Suppressor macrophage (primary cell): ENCODE results near the gene NTN4.
A peak's percentile ranks its signal among the peaks of the same experiment; 100 is the strongest.

Source experiments
- DNase-seq, 4 experiments: peaks; one replicate each; pipeline ENCODE4 v3.0.0-alpha.2; 2020 to 2022

NTN4 gene

DNA sequence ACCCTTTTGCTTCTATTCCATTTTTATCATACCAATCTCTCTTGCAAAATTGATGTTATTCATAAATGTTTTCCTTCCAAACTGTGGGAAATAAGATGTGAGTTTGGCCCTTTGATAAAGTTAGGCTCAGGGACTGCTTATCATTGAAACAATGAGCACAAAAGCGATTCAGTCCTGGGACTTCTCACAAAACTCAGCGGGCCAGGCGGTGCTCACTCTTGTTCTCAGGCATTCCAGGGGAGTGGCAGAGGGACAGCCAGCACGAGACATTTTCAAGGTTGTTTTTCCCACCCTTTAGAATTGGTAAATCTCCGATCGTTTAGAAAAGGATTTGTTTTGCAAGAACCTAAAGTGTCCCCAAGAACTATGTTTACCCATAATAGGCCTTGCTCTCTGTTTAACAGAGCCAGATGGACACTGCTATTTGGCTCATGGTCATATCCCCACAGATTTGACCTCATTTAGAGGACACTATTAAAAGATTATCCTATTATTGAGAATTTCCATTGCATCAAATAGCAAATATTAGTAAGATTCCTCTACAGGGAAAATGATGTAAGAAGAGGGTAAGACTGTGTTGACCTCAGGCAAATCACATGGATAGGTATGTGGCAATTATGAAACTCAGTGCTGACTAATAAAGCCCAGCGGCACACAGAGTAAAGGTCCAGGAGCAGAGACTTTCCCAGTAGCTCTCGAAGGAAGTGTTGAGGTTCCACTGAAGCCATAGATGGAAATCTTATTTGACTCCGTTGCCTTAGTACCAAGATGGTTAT, 136.6 kb downstream of the NTN4 start:
- DNase-seq, result peak in 2 of 4 experiments; percentile 20 to 28

DNA sequence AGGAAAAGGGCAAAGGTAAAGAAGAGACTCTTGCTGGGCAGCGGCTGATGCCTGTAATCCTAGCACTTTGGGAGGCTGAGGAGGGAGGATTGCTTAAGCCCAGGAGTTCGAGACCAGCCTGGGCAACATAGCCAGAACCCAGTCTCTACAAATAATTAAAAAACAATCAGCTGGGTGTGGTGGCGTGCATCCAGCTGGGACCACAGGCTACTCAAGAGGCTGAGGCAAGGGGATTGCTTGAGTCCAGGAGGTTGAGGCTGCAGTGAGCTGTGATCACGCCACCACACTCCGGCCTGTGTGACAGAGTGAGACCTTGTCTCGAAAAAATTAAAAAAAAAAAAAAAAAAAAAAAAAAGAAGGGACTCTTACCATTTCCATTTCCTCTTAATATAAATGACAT, 138.9 kb downstream of the NTN4 start:
- DNase-seq, result no peak

DNA sequence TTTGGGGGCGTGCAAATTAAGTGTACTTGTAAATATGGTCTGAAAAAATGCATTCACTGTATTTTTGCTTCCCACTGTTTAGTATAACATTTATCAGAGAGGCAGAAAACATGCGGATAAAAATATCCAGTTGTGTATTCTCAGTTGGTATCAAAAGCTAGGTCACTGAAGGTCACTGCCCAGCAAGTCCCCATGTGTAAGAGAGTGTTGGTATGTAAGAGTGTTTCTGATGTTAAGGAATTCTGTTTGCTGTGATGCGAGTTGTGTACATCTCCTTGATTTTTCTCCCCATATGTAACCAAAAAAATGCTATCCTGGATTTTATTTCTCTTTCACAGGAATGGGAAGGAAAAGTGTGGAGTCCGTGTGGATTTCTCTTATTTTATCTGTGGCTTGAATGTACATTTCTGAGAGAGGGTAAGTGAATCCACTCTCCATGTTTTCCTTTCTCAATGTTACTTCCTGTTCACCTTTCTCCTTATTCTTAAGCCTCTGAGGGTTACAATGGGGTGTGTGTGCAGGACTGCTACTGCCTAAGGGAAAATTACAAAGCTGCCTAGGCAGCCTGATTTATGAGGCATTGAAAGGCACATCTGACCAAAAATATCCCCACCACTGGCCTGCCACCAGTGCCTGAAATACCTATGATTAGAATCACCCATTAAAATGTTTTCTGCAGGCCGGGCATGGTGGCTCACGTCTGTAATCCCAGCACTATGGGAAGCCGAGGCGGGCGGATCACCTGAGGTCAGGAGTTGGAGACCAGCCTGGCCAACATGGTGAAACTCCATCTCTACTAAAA, 141.4 kb downstream of the NTN4 start:
- no peak for DNase-seq

DNA sequence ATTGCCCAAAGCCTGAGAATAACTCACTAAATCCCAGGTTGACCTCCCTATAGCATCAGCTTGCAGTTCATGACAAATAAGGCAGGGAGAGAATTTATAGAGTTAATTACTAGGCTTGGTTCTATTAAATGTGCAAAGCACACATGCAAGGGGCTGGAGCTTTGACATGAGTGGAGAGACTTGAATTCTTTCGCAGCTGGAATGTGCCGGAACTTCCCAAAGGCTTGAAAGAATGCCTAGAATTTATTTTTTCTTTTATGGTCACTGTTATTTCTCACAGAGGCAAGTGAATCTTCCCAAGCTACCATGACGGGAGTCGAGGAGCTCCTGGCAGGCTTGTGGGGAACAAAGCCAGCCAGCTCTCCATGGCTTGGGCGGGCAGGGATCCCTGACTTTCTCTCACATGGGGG, 143.8 kb downstream of the NTN4 start:
- no peak for DNase-seq

DNA sequence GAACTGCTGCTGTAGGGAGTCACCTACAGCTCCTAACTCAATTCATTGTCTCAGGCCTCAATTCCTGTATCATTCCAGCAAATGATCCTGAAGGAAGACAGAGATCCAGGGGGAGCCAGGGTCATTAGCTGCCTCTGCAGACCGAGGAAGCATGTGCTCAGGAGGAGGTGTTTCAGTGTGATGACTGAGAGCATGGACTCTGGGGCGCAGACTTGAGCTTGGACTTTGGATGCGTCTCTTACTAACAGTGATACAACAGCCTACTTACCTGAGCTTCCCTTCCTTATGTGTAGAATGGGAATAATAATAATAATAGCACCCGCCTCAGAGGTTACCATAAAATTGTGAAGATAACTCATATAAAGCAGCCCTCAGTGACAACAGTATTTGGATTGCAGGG, 147.3 kb downstream of the NTN4 start:
- DNase-seq, result no peak

DNA sequence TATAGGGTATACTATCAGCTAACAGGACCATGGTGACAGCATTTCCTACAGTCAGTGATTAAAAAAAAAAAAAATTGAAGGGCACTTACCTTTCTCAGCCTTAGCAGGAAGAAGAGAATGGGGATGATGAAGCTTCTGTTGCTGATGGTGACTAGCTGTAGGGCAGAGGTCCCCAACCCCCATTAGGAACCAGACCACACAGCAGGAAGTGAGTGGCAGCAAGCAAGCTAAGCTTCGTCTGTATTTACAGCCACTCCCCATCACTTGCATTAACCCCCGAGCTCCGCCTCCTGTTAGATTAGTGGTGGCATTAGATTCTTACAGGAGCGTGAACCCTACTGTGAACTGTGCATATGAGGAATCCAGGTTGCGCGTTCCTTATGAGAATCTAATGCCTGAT, 148.0 kb downstream of the NTN4 start:
- no peak for DNase-seq

DNA sequence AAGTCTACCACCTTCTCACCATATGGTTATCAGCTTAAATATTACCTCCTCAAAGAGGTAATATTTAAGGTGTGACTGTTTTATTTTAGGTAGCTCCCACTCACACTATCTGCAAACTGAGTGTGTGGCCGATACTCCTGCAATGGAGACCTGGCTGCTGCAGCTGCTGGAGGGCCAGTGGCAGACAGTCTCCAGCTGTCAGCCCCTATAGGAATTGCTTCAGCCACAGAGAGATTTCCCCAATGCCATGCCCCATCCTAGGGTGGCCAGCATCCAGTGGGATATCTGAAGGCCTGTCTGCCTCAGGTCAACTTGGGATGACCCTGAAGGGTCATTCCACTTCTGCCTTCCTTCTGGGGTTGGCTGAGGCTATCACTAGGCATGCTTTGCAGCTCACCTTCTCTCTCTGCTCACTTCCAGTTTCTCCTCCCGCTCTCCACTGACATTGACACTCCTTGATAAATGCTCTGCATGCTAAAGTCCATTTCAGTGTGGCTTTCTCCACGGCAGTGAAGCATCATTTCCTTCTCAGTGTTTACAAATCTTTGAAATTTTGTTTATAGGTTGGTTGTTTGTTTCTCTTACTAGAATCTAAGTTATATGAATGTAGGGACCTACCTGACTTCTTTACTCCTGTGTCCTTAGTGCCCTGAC, 149.1 kb downstream of the NTN4 start:
- no peak for DNase-seq

DNA sequence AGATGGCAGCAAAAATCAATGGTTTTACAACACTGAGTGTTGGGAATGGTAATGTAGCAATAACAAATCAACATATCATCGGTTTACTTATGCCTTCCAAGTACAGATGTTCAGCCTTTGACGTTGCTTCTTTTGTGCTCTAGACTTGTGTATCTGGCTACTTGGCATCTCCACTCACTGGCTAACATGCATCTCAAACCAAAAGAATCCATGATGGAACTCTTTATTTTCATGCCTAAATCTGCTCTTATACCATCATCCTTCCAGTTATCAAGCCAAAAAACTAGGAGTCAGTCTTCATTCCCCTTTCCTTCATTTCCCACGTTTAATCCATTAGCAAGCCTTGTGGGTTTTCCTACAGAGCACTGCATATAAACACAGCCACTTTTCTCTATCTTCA, 150.0 kb downstream of the NTN4 start:
- DNase-seq, result no peak

DNA sequence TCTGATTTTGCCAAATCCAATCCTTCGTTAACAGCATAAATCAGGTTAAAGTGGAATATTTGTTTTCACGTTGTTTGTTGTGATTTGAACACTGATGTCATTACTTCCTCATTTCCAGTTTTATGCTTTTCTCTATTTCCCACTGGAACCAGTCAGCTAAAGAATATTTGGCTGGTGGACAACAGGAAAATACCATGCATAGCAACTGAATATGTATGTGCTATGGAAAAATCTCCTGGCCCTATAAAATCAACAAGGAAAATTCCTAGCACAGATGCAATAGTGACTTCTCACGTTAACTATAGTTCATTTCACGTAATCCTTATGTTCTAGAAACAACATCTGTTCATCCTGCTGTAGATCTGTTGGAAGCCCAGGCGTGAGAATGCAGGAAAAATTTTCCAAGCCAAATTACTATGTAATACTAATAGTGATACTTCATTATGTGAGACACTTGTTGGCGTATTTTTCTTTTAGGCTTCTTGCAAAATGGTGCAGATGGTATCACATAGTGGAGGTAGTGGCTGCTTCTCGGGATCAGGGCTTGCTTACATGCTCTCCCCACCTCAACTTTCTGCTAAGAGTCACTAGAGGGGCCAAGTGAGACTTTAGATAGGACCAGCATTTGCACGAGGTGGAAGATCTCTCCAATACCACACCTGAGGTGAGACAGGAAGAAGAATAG, 153.0 kb downstream of the NTN4 start:
- no peak for DNase-seq

DNA sequence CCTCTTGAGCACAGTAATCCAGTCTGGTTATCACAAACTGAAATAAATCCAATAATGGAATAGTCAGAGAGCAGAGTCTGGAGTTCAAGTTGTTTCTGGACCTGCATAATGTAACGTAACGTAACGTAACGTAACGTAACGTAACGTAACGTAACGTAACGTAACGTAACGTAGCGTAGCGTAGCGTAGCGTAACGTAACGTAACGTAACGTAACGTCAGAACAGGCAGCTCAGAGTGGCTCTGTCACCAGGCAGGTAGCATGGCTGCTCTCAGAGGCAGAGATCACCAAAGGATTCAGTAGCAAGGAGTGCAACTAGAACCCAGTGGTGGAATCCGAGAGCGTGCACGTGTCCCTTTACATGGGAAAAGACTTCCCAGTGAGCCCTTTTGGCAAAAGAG, 153.6 kb downstream of the NTN4 start:
- DNase-seq, result no peak

DNA sequence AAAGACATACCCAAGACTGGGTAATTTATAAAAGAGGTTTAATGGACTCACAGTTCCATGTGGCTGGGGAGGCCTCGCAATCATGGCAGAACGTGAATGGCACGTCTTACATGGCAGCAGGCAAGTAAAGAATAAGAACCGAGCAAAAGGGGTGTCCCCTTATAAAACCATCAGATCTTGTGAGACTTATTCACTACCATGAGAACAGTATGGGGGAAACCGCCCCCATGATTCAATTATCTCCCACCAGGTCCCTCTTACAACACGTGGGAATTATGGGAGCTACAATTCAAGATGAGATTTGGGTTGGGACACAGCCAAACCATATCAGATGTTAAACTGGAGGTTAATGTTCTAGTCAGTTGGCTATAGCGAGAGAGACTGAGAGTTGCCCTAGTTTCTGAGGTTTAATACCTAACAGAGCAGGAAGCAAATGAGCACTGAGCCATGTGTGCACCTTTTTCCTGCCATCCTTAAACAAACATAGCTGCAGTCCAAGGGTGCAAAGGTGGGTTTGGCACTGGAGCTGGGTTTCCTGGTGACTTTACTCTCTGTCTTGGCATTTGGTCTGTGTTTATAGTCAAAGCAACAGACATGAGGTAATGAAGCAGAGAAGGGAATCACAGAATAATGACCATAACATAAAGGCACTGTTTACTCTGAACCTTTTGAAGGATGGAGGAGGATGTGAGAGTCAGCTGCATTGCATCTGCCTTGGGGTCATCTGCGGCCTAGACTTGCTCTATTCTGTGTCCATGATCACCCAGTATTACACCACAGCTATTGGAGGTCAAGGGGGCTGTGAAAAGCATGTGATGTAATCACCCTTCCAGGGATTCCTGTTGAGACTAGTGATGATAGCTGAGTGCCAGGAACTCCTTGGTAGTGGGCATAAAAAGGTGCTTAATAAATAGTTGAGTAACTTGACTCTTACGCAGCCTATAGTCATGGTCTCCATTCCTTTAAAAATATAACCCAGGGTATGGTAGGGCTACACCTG, 155.6 kb downstream of the NTN4 start:
- no peak for DNase-seq

DNA sequence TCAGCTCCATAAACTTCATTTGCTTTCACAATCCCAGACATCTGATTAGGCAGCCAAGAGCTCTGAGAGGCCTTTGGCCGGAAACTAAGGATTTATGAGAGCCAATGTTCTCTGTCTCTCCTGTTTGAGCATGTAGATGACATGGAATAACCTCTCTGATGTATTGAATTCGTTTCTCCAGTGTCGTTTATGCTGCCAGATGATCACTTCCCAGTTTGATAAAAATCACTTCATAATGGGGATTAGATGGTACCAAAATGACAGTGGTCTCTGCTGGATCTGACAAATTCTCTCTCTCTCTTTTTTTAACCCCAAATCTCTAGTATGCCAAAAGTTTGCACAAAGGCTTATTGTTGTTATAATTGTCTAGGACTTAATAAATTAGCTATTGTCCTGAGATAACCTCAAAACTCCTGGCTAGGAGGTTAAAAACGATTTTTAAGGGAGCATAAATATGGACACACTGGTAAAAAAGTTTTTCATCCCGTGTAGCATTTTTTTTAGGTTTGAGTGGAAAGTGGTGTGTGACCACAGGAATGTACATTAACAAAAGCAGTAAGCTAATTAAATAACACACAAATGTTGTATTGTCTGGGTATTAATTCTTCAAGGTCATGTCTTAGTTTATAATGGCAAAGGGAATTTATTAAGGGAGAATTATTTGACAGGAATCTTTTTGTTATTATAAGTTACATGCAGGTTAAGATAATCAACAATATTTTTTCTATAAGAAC, 156.7 kb downstream of the NTN4 start:
- DNase-seq, result no peak

DNA sequence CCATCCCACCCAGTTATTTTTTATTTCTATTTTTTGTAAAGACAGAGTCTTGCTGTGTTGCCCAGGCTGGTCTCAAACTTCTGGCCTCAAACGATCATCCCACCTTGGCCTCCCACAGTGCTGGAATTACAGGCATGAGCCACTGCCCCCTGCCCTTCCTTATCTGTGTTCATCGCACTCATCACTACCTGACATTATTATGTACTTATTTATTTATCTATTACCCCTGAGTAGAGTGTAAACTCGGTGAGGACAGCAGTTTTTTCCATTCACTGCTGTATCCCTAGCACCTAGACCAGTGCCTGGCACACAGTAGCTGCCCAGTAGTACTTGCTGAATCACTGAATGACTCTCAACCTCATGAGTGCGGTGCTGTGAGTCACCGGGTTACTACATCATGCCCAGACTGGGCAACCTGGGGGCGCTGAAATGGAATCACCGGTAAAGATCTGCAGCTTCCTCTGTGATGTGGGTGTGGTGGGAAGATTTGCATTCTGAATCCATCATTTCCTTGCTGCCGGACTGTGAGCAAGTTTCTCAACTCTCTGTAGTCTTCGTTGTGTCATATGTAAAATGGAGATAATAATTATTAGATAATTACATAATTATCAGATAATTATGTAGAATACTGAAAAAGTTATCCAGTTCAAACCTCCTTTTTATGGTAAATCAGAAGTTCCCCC, 157.4 kb downstream of the NTN4 start:
- peak; percentile 63 to 82 (median 74) for DNase-seq

DNA sequence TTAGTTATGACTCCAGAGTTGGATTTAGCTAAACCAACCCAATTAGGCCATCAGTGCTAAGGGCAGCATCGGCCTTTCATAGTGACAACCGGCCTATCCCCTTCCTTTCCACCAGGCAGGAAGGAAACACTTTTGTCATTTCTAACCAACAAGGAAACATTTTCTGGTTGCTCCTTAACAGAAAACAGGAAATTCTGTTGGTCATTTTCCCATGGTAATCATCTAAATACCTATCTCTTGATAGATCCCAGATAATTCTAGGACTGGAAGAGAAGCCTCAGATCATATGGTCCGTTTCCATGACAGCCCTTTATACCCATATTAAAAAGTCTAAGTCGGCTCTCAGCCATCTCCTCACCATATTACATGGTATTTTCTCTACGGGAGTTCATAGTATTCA, 160.1 kb downstream of the NTN4 start:
- no peak for DNase-seq

DNA sequence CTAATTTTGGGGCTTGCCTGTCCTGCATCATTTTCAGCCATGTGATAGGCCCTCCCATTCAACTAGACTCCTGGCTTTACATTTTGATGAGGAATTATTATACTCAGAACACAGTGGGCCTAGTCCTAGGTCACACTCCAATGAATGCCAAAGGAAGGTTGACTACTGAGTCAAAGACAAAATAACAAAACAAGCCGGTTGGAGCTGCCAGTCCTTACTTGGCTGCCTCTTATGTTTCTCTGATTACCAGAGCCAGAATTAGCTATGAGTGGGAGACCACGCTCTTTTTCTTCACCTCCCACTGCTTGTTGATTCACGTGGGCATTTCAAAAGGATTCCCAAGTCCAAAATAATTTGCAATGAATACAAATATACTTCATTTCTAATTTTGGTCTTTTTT, 161.2 kb downstream of the NTN4 start:
- DNase-seq, result no peak

DNA sequence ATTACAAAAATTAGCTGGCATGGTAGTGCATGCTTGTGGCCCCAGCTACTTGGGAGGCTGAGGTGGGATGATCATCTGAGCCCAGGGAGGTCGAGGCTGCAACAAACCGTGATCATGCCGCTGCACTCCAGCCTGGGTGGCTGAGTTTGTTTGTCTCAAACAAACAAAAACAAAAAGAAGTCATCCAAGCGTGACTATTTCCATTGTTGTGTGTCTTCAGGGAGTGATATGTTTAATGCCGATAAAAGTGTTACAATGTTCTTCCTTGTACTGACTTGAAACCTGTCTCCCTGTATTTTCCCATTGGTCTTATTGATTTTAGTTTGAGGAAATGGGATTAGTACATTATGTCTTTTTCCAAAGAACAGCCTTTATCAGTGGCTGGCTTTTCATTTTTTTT, 163.7 kb downstream of the NTN4 start:
- no peak for DNase-seq

DNA sequence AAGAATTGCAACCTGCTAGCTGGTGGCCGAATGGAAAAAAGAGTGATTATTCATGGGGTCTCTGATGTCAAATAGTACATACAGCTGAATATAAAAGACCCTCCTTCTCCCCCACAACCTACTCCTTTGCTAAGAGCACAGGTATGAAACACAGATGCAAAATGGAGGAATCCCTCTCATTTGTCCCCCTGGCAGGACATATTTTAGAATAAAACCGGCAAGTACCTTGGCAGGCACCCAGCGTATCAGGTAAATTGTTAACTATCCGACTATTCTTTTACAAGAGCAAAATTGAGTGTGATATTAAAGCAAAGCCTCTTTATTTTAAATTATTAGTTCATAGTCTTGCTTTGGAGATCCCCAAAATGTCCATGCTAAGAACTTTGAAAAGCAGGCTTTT, 165.6 kb downstream of the NTN4 start:
- DNase-seq, result no peak

DNA sequence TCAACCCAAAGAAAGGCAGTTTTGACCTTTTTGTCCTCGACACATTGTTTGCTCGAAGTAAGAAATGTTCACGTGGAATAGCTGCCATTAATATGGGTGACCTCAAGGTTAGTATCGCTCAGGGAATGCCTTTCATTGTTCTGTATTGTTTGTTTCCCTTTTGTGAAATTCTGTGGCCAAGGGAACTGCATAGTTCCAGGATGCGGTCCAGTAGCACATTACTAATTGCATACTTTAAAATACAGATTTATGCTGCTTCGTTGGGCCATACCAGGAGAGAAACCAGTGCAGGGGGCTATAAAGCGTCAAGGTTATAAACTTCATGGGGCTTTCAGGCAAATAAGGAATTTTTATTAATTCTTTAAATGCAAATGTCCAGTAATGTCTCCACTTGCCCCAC, 166.0 kb downstream of the NTN4 start:
- DNase-seq, result no peak

DNA sequence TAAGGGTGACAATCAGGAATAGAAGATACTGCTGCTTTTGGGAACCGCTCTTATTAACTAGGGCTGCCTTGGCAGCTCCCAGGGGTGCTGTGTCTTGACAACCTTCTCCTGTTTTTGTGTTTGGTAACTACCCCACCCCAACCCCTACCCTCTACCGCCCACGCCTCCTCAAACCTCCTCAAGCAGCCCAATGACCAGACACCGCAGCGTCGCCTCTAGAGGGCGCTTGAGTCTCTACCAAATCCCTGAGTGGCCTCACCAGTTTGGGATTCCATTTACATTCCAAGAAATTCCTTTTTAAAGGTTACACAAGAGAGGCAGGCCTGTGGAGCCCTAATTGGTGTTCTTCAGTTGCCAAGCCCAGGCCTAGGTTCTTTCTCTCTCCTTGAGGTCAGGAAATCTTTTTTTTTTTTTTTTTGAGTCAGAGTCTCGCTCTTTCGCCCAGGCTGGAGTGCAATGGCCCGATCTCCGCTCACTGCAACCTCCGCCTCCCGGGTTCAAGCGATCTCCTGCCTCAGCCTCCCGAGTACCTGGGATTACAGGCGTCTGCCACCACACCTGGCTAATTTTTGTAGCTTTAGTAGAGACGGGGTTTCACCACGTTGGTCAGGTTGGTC, 166.9 kb downstream of the NTN4 start:
- peak; percentile 48 to 71 (median 60) for DNase-seq

DNA sequence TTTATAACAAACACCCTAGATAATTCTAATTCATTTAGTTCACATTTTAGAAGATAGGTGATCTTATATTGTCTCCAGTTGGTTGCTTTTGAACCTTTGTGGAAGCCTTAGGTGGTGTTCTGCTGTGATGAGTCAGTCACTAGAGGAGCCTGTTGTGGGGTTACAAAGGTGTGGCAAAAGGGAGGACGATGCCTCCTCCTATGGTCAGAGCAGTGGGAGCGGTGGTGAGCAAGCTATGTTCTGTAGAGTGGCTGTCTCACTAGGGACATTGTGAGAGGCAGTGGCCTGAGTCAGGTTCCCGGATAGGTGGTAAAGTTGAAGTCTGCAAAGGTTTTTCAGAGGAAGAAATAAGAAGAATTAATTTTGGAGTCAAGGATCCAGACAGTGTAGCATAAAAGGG, 167.7 kb downstream of the NTN4 start:
- no peak for DNase-seq
